Omental fat pad (tissue), 4 donors: ENCODE results near the gene DYSF. TPM values are rescaled to one million over a fixed set of nuclear protein-coding genes. Genes with fewer than 3 reads are reported as not detected.

Experiments
- ATAC-seq: fragments of 150-250 bp; one replicate; pipeline ENCODE4 v1.9.1; 2016; ENCODE audit warnings: mild to moderate bottlenecking, moderate library complexity; ENCODE audit not compliant: low FRiP score
- DNase-seq: peaks from one replicate; pipeline ENCODE4 v3.0.0-alpha.2; 2019; ENCODE audit warnings: low spot score
- total RNA-seq, 4 donors: library from RNA; depleted of rRNA; stranded (reverse); fragments of >200 nt; gene quantifications; one replicate each; pipeline ENCODE4 v1.1.0, GENCODE V29; 2016
- TF ChIP-seq, protein P1 (sequence below), 3 donors: fragments of 450-650 bp; IDR thresholded peaks; one replicate each; pipeline ENCODE4 v1.5.1; 2016 to 2017; ENCODE audit warnings: antibody characterized with exemption in 3 of 3, mild to moderate bottlenecking in 3 of 3, moderate library complexity in 2 of 3

Gene DYSF
- total RNA-seq, 4 donors from 2014 or later, result 7.9 to 70.5 (median 17.8) TPM

GRCh38 chr2:71589763-71590162 is 136.4 kb downstream of the DYSF start:
- TF ChIP-seq, protein P1, sequence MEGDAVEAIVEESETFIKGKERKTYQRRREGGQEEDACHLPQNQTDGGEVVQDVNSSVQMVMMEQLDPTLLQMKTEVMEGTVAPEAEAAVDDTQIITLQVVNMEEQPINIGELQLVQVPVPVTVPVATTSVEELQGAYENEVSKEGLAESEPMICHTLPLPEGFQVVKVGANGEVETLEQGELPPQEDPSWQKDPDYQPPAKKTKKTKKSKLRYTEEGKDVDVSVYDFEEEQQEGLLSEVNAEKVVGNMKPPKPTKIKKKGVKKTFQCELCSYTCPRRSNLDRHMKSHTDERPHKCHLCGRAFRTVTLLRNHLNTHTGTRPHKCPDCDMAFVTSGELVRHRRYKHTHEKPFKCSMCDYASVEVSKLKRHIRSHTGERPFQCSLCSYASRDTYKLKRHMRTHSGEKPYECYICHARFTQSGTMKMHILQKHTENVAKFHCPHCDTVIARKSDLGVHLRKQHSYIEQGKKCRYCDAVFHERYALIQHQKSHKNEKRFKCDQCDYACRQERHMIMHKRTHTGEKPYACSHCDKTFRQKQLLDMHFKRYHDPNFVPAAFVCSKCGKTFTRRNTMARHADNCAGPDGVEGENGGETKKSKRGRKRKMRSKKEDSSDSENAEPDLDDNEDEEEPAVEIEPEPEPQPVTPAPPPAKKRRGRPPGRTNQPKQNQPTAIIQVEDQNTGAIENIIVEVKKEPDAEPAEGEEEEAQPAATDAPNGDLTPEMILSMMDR (IDR thresholded peaks at IDR 0.05), result no peak
- no peak for DNase-seq
- no peak for ATAC-seq

DNA sequence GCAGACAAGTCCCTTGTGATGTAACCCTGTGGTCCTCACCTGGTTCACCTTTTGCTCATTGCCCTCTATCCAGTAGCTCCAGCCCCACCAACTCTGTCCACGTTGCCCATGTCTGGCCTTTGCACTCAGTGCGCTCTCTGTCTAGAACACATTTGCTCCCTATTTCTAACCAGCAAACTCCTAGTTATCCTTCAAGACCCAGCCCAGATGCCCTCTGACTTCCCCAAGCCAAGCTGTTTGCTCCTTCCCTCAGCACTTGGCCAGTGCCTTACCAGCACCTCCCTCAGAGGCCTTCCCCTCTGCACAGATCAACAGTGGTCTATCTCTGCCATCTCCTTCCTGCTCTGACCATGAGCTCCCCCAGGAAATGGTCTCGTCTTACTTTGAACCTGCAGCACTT is 137.7 kb downstream of the DYSF start:
- no peak for DNase-seq
- TF ChIP-seq, protein P1 (IDR thresholded peaks at IDR 0.05), result no peak
- ATAC-seq, result no peak

DNA sequence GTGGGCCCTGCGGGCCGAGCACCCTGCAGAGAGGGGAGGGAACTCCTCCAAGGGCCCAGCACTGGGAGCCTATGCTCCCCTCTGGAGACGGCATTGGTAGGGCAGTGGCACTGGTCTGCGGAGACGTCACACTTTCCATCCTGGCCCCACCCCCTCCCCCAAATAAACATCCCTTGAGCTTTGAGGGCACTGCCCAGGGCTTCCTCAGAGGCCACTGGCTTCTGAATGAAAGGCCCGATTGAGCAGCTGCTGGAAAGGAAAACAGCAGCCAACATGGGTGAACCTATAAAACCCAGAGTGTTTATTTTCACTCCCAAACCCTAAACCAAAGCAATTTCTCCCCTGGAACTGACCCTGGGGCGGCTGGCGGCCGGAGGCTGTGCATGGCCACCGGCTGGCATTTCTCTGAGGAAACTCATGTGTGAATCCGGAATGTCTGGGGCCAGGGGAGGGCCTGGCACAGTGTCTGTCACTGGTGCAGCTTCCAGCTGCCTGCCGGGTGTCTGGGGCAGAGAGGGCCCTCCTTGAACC is 138.9 kb downstream of the DYSF start:
- no peak for DNase-seq
- no peak for ATAC-seq
- TF ChIP-seq, protein P1 (IDR thresholded peaks at IDR 0.05), result no peak

GRCh38 chr2:71595569-71595968 is 142.2 kb downstream of the DYSF start:
- TF ChIP-seq, protein P1 (IDR thresholded peaks at IDR 0.05), result no peak
- no peak for DNase-seq

DNA sequence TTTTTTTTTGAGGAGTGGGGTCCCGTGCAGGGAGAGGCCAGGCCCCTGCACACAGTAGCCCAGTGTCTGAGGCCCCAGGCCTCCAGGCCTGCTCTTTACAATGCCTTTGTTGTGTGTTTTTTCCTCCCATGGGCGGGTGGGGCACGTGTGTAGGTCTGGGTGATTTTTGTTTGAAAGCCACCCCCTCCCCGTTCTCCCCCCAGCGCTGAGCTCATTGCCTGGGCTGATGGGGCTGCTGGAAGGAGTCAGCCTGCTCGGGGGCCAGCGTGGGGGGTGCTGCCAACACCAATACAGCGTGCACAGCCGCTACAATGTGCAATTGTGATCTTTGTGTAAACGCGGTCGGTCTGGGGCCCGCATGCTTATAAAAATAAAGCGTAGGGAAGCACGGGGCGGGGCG is 142.7 kb downstream of the DYSF start:
- no peak for ATAC-seq
- DNase-seq, result no peak
- TF ChIP-seq, protein P1 (IDR thresholded peaks at IDR 0.05), result no peak

More at GRCh38 chr2:71595569-71595968, 142.2 kb downstream of the DYSF start:
- ATAC-seq, result no peak

DNA sequence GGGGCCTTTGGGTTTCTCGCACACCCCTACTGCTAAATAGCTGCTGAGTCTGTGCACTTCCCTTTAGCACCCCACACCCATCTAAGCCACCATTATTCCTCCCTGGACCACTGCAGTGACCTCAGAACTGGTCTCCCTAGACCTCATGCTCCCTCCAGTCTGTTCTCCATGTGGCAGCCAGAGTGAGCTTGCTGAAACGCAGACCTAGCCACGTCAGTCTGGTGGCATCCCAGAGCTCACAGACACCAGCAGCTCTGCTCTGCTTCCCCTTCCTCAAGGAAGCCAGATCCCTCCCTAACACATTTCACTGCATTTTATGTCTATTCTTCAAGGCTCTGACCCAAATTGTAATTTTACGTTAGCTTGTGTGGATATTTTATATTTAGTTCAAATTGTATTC is 144.4 kb downstream of the DYSF start:
- TF ChIP-seq, protein P1 (IDR thresholded peaks at IDR 0.05), result no peak
- DNase-seq, result no peak
- no peak for ATAC-seq

DNA sequence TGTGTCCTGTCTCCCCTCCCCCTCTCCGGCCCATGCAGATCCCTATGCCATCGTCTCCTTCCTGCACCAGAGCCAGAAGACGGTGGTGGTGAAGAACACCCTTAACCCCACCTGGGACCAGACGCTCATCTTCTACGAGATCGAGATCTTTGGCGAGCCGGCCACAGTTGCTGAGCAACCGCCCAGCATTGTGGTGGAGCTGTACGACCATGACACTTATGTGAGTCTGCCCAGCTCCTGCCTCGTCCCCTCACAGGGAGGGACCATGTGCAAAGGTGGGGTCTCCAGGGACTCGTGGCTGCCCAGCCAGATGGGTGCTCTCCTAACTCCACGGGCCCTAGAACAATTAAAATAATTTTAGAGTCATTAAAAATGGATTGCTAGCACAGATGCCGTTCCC is 145.2 kb downstream of the DYSF start:
- DNase-seq, result no peak
- TF ChIP-seq, protein P1 (IDR thresholded peaks at IDR 0.05), result no peak
- no peak for ATAC-seq
